ENCODE measurements around the gene OR51D1. TPM values are rescaled to one million over a fixed set of nuclear protein-coding genes. Genes with fewer than 3 reads are reported as not detected.

OR51D1 gene
- total and polyA plus RNA-seq, 4 donors: not detected

DNA sequence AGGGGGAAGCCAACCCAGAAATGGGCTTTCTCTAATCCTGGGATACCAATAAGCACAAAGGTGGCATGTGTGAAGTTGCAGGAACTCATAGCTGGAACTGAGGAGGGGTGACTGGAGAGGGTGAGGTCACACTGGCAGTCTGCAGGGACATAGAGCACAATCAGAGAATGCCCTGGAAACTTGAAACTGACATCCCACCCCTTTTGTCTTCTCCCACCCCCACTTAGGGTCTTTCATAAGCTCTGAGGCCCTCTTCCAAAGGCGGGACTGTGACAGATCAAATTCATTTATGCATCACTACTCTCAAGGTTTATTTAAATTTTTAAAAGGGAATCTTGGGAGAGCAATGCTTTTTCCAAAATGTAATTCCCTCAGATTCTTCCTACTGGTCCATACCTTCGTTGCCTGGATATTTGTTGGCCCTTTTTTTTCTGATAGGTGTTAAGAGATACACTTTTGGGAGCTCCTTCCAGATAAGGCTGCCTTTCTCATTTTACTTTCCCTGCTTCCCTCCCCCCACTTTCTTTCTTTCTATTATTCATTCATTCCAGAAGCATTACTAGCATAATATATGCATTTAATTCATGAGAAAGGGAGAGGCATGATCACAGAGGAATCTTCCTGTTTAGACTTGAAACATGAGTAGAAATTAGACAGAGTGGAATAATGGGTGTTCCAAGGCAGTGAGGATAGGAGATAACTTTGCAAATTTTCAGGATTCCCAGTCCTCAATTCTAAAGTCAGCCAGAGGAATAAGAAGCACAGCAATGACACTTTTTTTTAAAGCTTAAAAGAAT, 45.5 kb downstream of the OR51D1 start:
- H3K36me3 ChIP-seq (ENCODE audit: control insufficient read depth in 1 of 2, insufficient read depth in 2 of 2, low read length in 1 of 2): no peaks in the 10 kb centered on the region
- H3K27me3 ChIP-seq (ENCODE audit: control insufficient read depth in 1 of 2, insufficient read depth in 2 of 2, low read length in 1 of 2): no peaks in the 10 kb centered on the region
- H3K9me3 ChIP-seq (ENCODE audit: control insufficient read depth, low read length): no peaks in the 10 kb centered on the region
- H3K4me3 ChIP-seq (ENCODE audit: low read length in 2 of 2): no peak overlapping the region
- H3K27ac ChIP-seq (ENCODE audit: low read depth in 1 of 2, low read length in 2 of 2): no peak overlapping the region
- 86 to 89% methylated on average over 2 of the region's 2 CpGs for WGBS, 2 donors
- intact Hi-C loops (cut with DNase I): no loop called here
- DNase-seq (no peak), ATAC-seq (ENCODE audit: low FRiP score) (no peak)
- H3K4me1 ChIP-seq (ENCODE audit: control insufficient read depth in 1 of 2, insufficient read depth in 2 of 2, low read length in 2 of 2): no peaks in the 10 kb centered on the region

DNA sequence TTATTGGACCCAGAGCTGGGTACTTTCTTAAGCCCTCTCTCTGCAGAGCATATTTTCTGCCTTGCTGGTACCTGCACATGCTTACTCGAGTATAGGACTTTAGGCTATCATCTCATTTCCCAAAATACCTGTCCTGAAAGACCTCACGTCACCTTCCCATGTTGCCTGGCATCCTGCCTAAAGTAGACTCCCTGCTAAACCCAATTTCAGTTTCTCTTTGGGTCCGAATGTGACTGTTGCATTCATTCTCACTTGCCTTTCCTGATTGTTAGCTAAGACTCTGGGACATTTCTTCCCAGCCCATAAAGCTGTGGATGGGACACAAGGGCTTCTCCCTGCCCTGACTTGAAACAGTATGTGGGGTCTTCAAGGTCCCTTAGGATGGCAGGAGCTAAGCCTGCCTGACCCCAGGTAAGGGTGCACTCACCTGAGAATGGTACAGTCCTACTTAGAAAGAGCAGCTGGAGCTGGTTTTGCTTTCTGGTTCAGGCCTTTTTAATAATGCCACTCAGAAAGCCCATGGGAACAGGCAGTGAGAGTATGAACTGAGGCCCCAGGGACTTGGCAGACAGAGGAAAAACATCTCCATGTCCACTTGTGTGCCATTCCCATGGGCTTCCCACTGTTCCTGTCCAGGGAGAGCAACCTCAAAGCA, 47.5 kb downstream of the OR51D1 start:
- no peaks in the 10 kb centered on the region for H3K9me3 ChIP-seq (ENCODE audit: control insufficient read depth, low read length)
- no peak for ATAC-seq (ENCODE audit: low FRiP score)
- 86 to 89% methylated on average over 3 of the region's 3 CpGs for WGBS, 2 donors

More for the DNA sequence above, 47.5 kb downstream of the OR51D1 start:
- DNase-seq: no peak
- no peaks in the 10 kb centered on the region for H3K27me3 ChIP-seq (ENCODE audit: control insufficient read depth in 1 of 2, insufficient read depth in 2 of 2, low read length in 1 of 2)
- H3K4me3 ChIP-seq (ENCODE audit: low read length in 2 of 2): no peak overlapping the region
- intact Hi-C loops (cut with DNase I): no loop called here
- H3K4me1 ChIP-seq (ENCODE audit: control insufficient read depth in 1 of 2, insufficient read depth in 2 of 2, low read length in 2 of 2): no peaks in the 10 kb centered on the region
- no peaks in the 10 kb centered on the region for H3K36me3 ChIP-seq (ENCODE audit: control insufficient read depth in 1 of 2, insufficient read depth in 2 of 2, low read length in 1 of 2)
- no peak overlapping the region for H3K27ac ChIP-seq (ENCODE audit: low read depth in 1 of 2, low read length in 2 of 2)

Other genes starting within 250 kb of the OR51D1 start
- 10 to 100 TPM; 15.8 to 20.7 TPM for gene TRIM21, start 243.8 kb upstream of the OR51D1 start, total RNA-seq
- 10 to 100 TPM; 13.4 to 16.0 TPM for gene TRIM21, start 243.8 kb upstream of the OR51D1 start, polyA plus RNA-seq
- gene OR52K2, start 188.2 kb upstream of the OR51D1 start, total RNA-seq: not detected
- gene OR52K2, start 188.2 kb upstream of the OR51D1 start, polyA plus RNA-seq: not detected
- gene OR52K1, start 154.8 kb upstream of the OR51D1 start, total RNA-seq: under 1 TPM in 1 of 2 donors, not detected in 1; 0.12 TPM
- gene OR52K1, start 154.8 kb upstream of the OR51D1 start, polyA plus RNA-seq: not detected
- not detected for gene OR52M1, start 92.3 kb upstream of the OR51D1 start, total RNA-seq
- not detected for gene OR52M1, start 92.3 kb upstream of the OR51D1 start, polyA plus RNA-seq
- not detected for gene OR52I2, start 55.7 kb upstream of the OR51D1 start, total RNA-seq
- gene OR52I2, start 55.7 kb upstream of the OR51D1 start, polyA plus RNA-seq: not detected
- not detected for gene OR52I1, start 43.4 kb upstream of the OR51D1 start, total RNA-seq
- not detected for gene OR52I1, start 43.4 kb upstream of the OR51D1 start, polyA plus RNA-seq
- gene TRIM68, start 29.2 kb upstream of the OR51D1 start, total RNA-seq: 10 to 100 TPM in 1 of 2 donors, 1 to 10 TPM in 1; 7.9 to 14.5 TPM
- gene TRIM68, start 29.2 kb upstream of the OR51D1 start, polyA plus RNA-seq: 1 to 10 TPM; 3.9 to 4.0 TPM
- gene OR51E1, start 6.5 kb downstream of the OR51D1 start, total RNA-seq: under 1 TPM; 0.54 to 0.78 TPM
- gene OR51E1, start 6.5 kb downstream of the OR51D1 start, polyA plus RNA-seq: not detected
- 1 to 10 TPM in 1 of 2 donors, under 1 TPM in 1; 0.51 to 1.2 TPM for gene OR51E2, start 60.4 kb downstream of the OR51D1 start, total RNA-seq
- not detected for gene OR51E2, start 60.4 kb downstream of the OR51D1 start, polyA plus RNA-seq
- gene MMP26, start 67.3 kb downstream of the OR51D1 start, total RNA-seq: not detected
- not detected for gene MMP26, start 67.3 kb downstream of the OR51D1 start, polyA plus RNA-seq
- gene OR51F1, start 132.5 kb downstream of the OR51D1 start, total RNA-seq: not detected
- not detected for gene OR51F1, start 132.5 kb downstream of the OR51D1 start, polyA plus RNA-seq
- gene OR52R1, start 166.9 kb downstream of the OR51D1 start, total RNA-seq: not detected
- gene OR52R1, start 166.9 kb downstream of the OR51D1 start, polyA plus RNA-seq: not detected
- gene OR51F2, start 183.8 kb downstream of the OR51D1 start, total RNA-seq: not detected
- gene OR51F2, start 183.8 kb downstream of the OR51D1 start, polyA plus RNA-seq: under 1 TPM in 1 of 2 donors, not detected in 1; 0.50 TPM
- gene OR51S1, start 211.7 kb downstream of the OR51D1 start, total RNA-seq: not detected
- gene OR51S1, start 211.7 kb downstream of the OR51D1 start, polyA plus RNA-seq: not detected
- gene OR51T1, start 244.4 kb downstream of the OR51D1 start, total RNA-seq: not detected
- not detected for gene OR51T1, start 244.4 kb downstream of the OR51D1 start, polyA plus RNA-seq